Measurements from ENCODE around the gene AMDHD2. TPM values are rescaled to one million over a fixed set of nuclear protein-coding genes. Genes with fewer than 3 reads are reported as not detected.

The AMDHD2 gene
- total RNA-seq, 2 donors from 2014 or later, result 42.6 to 67.0 TPM

DNA sequence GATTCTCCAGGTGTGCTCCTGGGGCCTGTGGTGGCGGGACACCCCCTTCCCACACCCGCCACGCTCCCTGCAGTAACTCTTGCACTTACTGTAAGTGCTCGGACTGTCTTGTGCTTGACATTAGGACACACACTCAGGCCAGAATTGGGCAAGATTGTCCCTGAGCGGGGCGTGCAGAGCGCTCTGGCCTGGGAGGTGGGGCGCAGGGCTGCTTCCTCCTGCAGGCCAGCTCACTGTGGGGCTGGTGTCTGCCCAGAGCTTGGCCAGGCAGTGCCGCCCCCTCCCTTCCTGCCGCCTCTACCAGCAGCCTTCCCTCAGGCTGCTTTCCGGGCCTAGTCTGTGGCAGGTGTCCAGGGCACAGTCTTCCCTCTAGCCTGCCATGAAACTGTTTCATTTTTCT lies 12.5 kb upstream of the AMDHD2 start:
- Histone ChIP-seq H3K4me1 (ENCODE audit: control insufficient read depth in 1 of 2, low read depth in 2 of 2) (peaks cover 0 to 6% of the 10 kb centered on the region in 2 donors), H3K9me3 (no peaks in the 10 kb centered on the region), H3K4me3 (no peak overlapping the region), H3K27ac (peak overlapping the region in 1 of 2 donors; percentile 49), H3K36me3 (no peaks in the 10 kb centered on the region), H3K27me3 (replicated peaks; ENCODE audit: insufficient read depth) (no peaks in the 10 kb centered on the region)
- no peak for ATAC-seq (ENCODE audit: insufficient number of reproducible peaks, low FRiP score, low read depth)
- TF ChIP-seq, protein P1, sequence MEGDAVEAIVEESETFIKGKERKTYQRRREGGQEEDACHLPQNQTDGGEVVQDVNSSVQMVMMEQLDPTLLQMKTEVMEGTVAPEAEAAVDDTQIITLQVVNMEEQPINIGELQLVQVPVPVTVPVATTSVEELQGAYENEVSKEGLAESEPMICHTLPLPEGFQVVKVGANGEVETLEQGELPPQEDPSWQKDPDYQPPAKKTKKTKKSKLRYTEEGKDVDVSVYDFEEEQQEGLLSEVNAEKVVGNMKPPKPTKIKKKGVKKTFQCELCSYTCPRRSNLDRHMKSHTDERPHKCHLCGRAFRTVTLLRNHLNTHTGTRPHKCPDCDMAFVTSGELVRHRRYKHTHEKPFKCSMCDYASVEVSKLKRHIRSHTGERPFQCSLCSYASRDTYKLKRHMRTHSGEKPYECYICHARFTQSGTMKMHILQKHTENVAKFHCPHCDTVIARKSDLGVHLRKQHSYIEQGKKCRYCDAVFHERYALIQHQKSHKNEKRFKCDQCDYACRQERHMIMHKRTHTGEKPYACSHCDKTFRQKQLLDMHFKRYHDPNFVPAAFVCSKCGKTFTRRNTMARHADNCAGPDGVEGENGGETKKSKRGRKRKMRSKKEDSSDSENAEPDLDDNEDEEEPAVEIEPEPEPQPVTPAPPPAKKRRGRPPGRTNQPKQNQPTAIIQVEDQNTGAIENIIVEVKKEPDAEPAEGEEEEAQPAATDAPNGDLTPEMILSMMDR (IDR thresholded peaks at IDR 0.05), result no peak
- DNase-seq (ENCODE audit: low spot score), result no peak

- no peak for ATAC-seq (ENCODE audit: insufficient number of reproducible peaks, low FRiP score, low read depth)
- H3K27ac ChIP-seq, result no peak overlapping the region
Observed at GRCh38 chr16:2508722-2509400, 11.3 kb upstream of the AMDHD2 start.

DNA sequence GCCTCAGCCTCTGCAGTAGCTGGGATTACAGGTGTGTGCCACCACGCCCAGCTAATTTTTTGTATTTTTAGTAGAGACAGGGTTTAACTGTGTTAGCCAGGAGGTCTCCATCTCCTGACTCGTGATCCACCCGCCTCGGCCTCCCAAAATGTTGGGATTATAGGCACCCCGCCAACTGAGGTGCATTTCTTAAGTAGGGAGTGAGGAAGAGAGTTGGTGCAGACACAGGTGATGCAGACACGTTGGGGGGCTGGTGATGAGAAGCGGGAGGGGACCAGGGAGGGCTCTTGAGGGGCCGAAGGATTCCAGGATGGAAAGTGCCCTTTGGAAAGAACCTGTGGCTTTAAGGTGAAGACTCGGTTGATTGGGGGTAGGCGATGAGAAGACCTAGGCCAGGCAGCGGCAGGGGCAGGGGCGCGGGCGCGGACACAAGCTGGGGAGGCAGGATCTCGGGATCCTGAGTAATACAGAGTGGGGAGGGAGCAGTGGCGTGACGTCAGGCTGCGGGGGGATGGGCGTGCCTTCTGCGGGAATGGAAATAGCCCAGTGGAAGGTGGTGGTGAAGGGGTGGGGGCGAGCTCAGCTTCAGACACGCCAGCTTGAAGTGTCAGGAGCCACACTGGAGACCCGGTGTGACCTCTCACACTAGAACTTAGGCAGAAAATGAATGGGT lies 8.9 kb upstream of the AMDHD2 start:
- Histone ChIP-seq H3K36me3 (no peaks in the 10 kb centered on the region), H3K4me3 (peak overlapping the region; percentile 23)
- no peak for DNase-seq (ENCODE audit: low spot score)

More at GRCh38 chr16:2508722-2509400, 11.3 kb upstream of the AMDHD2 start:
- TF ChIP-seq, protein P1 (IDR thresholded peaks at IDR 0.05), result no peak
- Histone ChIP-seq H3K9me3 (no peaks in the 10 kb centered on the region), H3K36me3 (no peaks in the 10 kb centered on the region), H3K4me3 (no peak overlapping the region), H3K4me1 (ENCODE audit: control insufficient read depth in 1 of 2, low read depth in 2 of 2) (peaks cover 0 to 12% of the 10 kb centered on the region in 2 donors), H3K27me3 (replicated peaks; ENCODE audit: insufficient read depth) (no peaks in the 10 kb centered on the region)
- DNase-seq (ENCODE audit: low spot score), result no peak

DNA sequence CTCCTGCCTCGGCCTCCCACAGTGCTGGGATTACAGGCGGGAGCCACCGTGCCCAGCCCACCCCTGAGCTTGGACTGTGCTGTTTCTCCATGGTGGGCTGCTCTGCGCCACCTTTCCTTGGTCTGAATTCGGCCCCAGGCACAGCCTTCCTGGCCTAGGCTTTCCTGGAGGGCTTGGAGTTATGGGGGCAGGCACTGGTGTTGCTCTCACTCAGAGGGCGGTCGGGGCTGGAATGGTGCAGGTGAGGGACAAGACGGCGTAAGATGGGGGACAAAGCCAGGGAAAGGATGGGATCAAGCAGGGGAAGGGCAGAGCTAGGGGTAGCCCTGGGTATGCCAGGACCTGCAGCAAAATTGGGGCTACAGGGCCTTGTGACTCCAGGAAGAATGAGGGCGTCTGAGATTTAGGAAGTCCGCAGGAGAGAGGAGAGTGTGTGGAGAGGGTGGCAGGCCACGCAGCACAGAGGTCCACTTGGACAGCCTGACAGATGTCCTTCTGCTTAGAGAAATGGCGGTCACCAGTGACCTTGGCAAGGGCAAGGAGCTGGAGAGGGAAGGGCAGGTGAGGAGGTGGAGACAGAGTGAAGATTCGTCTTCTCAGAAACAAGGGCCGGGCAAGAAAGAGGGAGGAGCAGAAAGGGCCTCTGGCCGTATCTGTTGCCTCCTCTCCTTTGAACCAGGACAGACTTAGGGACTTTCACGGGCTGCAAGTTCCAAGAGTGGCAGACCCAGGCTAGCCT lies 8.0 kb upstream of the AMDHD2 start:
- no peaks in the 10 kb centered on the region for H3K9me3 ChIP-seq

More for the DNA sequence above, 8.9 kb upstream of the AMDHD2 start:
- Histone ChIP-seq H3K4me1 (ENCODE audit: control insufficient read depth in 1 of 2, low read depth in 2 of 2) (peaks cover 8 to 29% of the 10 kb centered on the region in 2 donors), H3K27ac (no peak overlapping the region), H3K9me3 (no peaks in the 10 kb centered on the region), H3K27me3 (replicated peaks; ENCODE audit: insufficient read depth) (no peaks in the 10 kb centered on the region)
- ATAC-seq (ENCODE audit: insufficient number of reproducible peaks, low FRiP score, low read depth), result no peak
- TF ChIP-seq, protein P1 (IDR thresholded peaks at IDR 0.05), result no peak

More for the DNA sequence above, 8.0 kb upstream of the AMDHD2 start:
- H3K4me3 ChIP-seq, result no peak overlapping the region
- ATAC-seq (ENCODE audit: insufficient number of reproducible peaks, low FRiP score, low read depth) (no peak), DNase-seq (ENCODE audit: low spot score) (no peak)
- TF ChIP-seq, protein P1 (IDR thresholded peaks at IDR 0.05), result no peak
- H3K27me3 ChIP-seq (replicated peaks; ENCODE audit: insufficient read depth), result no peaks in the 10 kb centered on the region
- H3K36me3 ChIP-seq, result no peaks in the 10 kb centered on the region
- H3K4me1 ChIP-seq (ENCODE audit: control insufficient read depth in 1 of 2, low read depth in 2 of 2), result peaks cover 15 to 38% of the 10 kb centered on the region in 2 donors
- H3K27ac ChIP-seq, result no peak overlapping the region
